ENCODE data around the gene SLX9. TPM values are rescaled to one million over a fixed set of nuclear protein-coding genes. Genes with fewer than 3 reads are reported as not detected.

SLX9 gene
- polyA plus RNA-seq, 1 of the 3 experiments (the other 2 are of a cell fraction), result 42.9 TPM

DNA sequence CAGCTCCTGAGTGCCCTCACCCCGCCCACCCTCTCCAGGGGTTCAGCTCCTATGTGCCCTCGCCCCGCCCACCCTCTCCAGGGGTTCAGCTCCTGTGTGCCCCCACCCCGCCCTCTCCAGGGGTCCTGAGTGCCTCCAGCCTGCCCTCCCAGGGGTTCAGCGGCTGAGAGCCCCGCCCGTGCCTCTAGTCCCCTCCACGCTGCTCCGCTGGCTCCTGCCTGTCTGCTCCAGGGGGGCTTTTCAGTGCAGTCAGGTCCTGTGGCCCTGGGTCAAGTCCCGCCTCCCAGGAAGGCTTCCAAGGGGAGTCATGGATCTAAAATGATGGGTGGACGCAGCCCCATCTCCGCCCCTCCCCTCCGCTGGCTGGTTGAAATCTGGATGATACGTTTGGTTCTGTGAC is 33.8 kb downstream of the SLX9 start:
- Histone ChIP-seq H3F3A (replicated peaks; ENCODE audit: insufficient read depth) (no peaks in the 10 kb centered on the region), H3K9me3 (no peaks in the 10 kb centered on the region), H3K4me3 (ENCODE audit: low read depth in 2 of 2, low read length in 1 of 2) (no peak overlapping the region), H3K9ac (no peak overlapping the region), H2AFZ (ENCODE audit: low read depth) (no peak overlapping the region), H3K27ac (ENCODE audit: low read depth in 2 of 2, low read length in 1 of 2) (no peak overlapping the region), H3K4me1 (ENCODE audit: control insufficient read depth in 1 of 2, insufficient read depth in 2 of 2, low read depth in 1 of 2, low read length in 1 of 2) (peaks cover 0 to 16% of the 10 kb centered on the region in 2 experiments; a peak in 2 of 4 replicates), H4K20me1 (ENCODE audit: insufficient read depth) (no peaks in the 10 kb centered on the region), H3K36me3 (replicated peaks in 1 of 2; ENCODE audit: control insufficient read depth in 1 of 2, insufficient read depth in 2 of 2, low read length in 1 of 2) (peaks cover 6 to 24% of the 10 kb centered on the region in 2 experiments), H3K79me2 (ENCODE audit: insufficient read depth) (peaks cover 3% of the 10 kb centered on the region; the same call in 1 of the 2 replicates), H3K27me3 (ENCODE audit: insufficient read depth) (no peaks in the 10 kb centered on the region), H3K9me2 (no peaks in the 10 kb centered on the region), H3K4me2 (no peak overlapping the region)
- no peak for DNase-seq
- TF ChIP-seq RCOR1 (IDR thresholded peaks at IDR 0.05; ENCODE audit: low read length) (no peak), FOSL2 (IDR thresholded peaks at IDR 0.05; ENCODE audit: borderline replicate concordance, low read depth) (no peak), FOXJ3 (CRISPR knock-in tag; IDR thresholded peaks at IDR 0.05) (no peak), RAD21 (IDR thresholded peaks at IDR 0.05; ENCODE audit: low read length) (no peak), SIN3A (IDR thresholded peaks at IDR 0.05; ENCODE audit: borderline replicate concordance, low read depth, low read length) (no peak), MEF2A (IDR thresholded peaks at IDR 0.05; ENCODE audit: borderline replicate concordance, low read depth) (no peak)
- TF ChIP-seq, protein P1, sequence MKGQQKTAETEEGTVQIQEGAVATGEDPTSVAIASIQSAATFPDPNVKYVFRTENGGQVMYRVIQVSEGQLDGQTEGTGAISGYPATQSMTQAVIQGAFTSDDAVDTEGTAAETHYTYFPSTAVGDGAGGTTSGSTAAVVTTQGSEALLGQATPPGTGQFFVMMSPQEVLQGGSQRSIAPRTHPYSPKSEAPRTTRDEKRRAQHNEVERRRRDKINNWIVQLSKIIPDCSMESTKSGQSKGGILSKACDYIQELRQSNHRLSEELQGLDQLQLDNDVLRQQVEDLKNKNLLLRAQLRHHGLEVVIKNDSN (IDR thresholded peaks at IDR 0.05; ENCODE audit: borderline replicate concordance, low read depth), result no peak
- CTCF ChIA-PET, result interaction anchor here (1.2 to 1.9 kb wide), 3 partner anchors 25 to 166 kb away, joined by 3 to 5 read pairs (median 4); no protein-coding TSS in a partner anchor
- POLR2A ChIA-PET, result interaction anchor here (1.8 kb wide), 1 partner anchor 12 kb away, joined by 4 read pairs; no protein-coding TSS in a partner anchor
- WGBS (ENCODE audit: low lambda C conversion rate), result 97% methylated on average over 13 of the region's 14 CpGs

DNA sequence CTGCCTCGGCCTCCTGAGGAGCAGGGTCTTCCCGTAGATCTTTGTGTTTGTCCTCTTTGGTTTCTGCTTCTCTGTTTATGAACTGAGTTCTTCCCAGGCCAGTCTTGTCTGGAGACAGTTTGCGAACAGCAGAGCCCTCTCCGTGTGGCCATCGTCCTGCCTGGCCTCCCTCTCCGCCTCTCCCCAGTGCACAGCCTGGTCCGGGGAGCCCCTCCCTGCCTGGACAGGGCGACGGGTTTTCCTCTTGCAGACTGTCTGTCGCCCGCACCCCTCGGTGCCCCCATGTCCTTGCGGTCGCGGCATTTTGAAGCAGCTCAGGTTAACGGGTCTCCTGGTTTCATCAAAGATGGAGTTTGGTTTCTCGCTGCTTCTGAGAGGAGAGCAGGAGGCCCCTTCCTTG is 34.8 kb downstream of the SLX9 start:
- Histone ChIP-seq H3K36me3 (replicated peaks in 1 of 2; ENCODE audit: control insufficient read depth in 1 of 2, insufficient read depth in 2 of 2, low read length in 1 of 2) (peaks cover 6 to 20% of the 10 kb centered on the region in 2 experiments), H3K9me3 (no peaks in the 10 kb centered on the region), H3K9ac (no peak overlapping the region), H4K20me1 (ENCODE audit: insufficient read depth) (no peaks in the 10 kb centered on the region), H3K4me1 (ENCODE audit: control insufficient read depth in 1 of 2, insufficient read depth in 2 of 2, low read depth in 1 of 2, low read length in 1 of 2) (peaks cover 2 to 8% of the 10 kb centered on the region in 2 experiments; a peak in 2 of 4 replicates), H3K27me3 (ENCODE audit: insufficient read depth) (no peaks in the 10 kb centered on the region), H3K27ac (ENCODE audit: low read depth in 2 of 2, low read length in 1 of 2) (no peak overlapping the region), H3F3A (replicated peaks; ENCODE audit: insufficient read depth) (no peaks in the 10 kb centered on the region), H3K4me3 (ENCODE audit: low read depth in 2 of 2, low read length in 1 of 2) (no peak overlapping the region), H3K4me2 (no peak overlapping the region), H2AFZ (ENCODE audit: low read depth) (no peak overlapping the region), H3K9me2 (no peaks in the 10 kb centered on the region), H3K79me2 (ENCODE audit: insufficient read depth) (peaks cover 3% of the 10 kb centered on the region; the same call in 1 of the 2 replicates)
- CTCF ChIA-PET, result interaction anchor here (1.2 to 1.9 kb wide), 3 partner anchors 26 to 165 kb away, joined by 3 to 6 read pairs (median 5); no protein-coding TSS in a partner anchor
- TF ChIP-seq RCOR1 (IDR thresholded peaks at IDR 0.05; ENCODE audit: low read length) (no peak), SIN3A (IDR thresholded peaks at IDR 0.05; ENCODE audit: borderline replicate concordance, low read depth, low read length) (no peak), FOXJ3 (CRISPR knock-in tag; IDR thresholded peaks at IDR 0.05) (no peak), FOSL2 (IDR thresholded peaks at IDR 0.05; ENCODE audit: borderline replicate concordance, low read depth) (no peak), EZH2phosphoT487 (IDR thresholded peaks at IDR 0.05; ENCODE audit: borderline replicate concordance, low read depth) (no peak)
- TF ChIP-seq, protein P2, sequence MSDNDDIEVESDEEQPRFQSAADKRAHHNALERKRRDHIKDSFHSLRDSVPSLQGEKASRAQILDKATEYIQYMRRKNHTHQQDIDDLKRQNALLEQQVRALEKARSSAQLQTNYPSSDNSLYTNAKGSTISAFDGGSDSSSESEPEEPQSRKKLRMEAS (IDR thresholded peaks at IDR 0.05; ENCODE audit: low read depth), result no peak
- WGBS (ENCODE audit: low lambda C conversion rate), result 94% methylated on average over 17 of the region's 17 CpGs
- no peak for DNase-seq
- POLR2A ChIA-PET, result interaction anchor here (1.8 kb wide), 1 partner anchor 10 kb away, joined by 4 read pairs; no protein-coding TSS in a partner anchor

Measured in SK-N-SH (cell line).